HG02763 (cell line): ENCODE data around the gene SLC2A4.
A peak's percentile ranks its signal among the peaks of the same experiment; 100 is the strongest.

Experiments
- ATAC-seq: cut with Tn5 transposase; IDR thresholded peaks from one replicate; pipeline ENCODE4 v1.9.1; 2021; ENCODE audit warnings: mild to moderate bottlenecking, moderate library complexity; ENCODE audit not compliant: unreplicated experiment

Gene SLC2A4

GRCh38 chr17:7263801-7264078 is 17.8 kb upstream of the SLC2A4 start:
- no peak for ATAC-seq

- no peak for ATAC-seq
Measured at GRCh38 chr17:7266784-7267183, 14.7 kb upstream of the SLC2A4 start.

- no peak for ATAC-seq
Measured at GRCh38 chr17:7279448-7279847, 2.1 kb upstream of the SLC2A4 start.

DNA sequence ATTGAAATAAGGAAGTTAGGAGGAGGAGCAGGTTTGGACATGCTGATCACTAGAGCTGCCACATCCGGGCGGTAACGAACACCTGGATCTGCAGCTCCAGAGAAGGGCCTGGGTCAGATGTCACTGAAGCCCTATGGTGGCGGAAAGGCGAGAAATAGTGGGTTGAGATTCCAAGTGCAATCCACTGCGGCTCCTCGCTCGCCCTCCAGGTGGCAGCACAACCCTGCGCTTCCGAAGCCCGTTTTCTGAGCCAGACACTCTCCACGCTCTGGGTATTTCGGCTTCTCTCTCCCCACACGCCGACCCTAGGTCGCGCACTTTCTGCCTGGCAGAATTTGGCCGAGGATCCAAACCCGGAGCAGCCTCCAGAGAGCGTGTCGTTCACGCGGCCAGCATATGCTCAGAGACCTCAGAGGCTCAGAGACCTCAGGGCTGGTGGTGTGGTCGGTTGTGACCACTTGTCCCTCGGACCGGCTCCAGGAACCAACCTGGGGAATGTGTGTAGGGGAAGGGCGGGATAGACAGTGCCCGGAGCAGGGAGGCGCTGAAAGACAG is 922 bp upstream of the SLC2A4 start:
- ATAC-seq = peak; percentile 72

DNA sequence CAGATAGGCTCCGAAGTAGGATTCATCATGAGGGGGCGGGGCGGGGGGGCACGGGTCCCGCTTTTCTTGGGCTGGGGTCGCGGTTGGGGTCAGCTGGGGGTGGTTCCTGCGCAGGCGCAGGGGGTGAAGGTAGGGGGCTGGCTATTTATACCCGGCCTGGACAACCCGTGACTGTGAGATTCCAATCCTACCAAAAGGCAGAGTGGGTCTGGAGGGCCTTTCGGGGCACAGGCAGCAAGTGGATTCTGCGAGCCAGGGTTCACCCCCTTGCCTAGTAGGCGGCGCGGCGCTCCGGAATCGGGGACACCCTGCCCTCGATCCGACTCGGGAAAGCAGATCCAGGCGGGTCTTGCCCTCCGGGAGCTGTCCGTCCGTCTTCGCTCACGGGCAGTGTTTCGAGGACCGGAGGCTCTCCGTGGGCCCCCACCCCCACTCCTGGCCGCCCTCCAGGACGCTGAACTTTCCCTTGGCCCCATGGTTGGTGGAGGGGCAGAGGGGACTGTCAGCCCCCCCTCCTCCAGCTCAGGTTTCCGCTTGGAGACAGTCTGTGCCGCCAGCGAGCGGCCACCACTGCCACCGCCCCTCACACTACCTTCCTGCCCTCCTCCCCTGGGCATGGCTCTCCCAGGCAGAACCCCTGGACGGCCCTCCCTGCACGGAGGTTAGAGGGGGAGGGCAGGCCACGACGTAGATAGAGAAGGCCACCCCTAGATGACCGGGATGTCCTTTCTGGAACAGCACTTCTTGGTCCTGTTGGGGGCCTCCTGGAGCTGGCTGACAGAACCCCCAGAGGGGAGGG is 634 bp downstream of the SLC2A4 start:
- no peak for ATAC-seq

GRCh38 chr17:7282752-7283321 is 1.3 kb downstream of the SLC2A4 start:
- ATAC-seq = no peak

- no peak for ATAC-seq
Measured at GRCh38 chr17:7283471-7284216, 2.1 kb downstream of the SLC2A4 start.

- no peak for ATAC-seq
Measured at GRCh38 chr17:7284911-7285310, 3.4 kb downstream of the SLC2A4 start.

- no peak for ATAC-seq
Measured at GRCh38 chr17:7285679-7286078, 4.2 kb downstream of the SLC2A4 start.

GRCh38 chr17:7289256-7290032 is 7.9 kb downstream of the SLC2A4 start:
- ATAC-seq = no peak

DNA sequence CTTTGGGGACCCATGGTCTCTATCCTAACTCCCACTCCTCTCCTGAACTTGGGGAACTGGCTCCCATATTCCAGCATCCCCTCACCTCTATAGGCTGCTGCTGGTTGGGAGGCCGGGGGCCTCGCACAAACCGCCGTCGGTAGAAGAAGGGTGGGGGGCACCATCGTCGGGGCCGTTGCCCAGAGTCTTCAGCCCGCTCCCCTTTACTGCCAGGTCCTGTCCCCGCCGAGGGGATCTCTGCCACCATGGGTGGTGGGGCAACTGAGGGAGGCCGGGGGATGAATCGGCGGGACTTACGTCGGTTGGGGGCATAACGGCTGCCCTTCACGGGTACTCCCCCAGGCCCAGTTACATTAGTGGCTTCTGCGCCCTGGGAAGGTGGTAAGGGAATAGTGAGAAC is 8.6 kb downstream of the SLC2A4 start:
- ATAC-seq = no peak

GRCh38 chr17:7290685-7291084 is 9.2 kb downstream of the SLC2A4 start:
- ATAC-seq = no peak

GRCh38 chr17:7292194-7292593 is 10.7 kb downstream of the SLC2A4 start:
- ATAC-seq = no peak

DNA sequence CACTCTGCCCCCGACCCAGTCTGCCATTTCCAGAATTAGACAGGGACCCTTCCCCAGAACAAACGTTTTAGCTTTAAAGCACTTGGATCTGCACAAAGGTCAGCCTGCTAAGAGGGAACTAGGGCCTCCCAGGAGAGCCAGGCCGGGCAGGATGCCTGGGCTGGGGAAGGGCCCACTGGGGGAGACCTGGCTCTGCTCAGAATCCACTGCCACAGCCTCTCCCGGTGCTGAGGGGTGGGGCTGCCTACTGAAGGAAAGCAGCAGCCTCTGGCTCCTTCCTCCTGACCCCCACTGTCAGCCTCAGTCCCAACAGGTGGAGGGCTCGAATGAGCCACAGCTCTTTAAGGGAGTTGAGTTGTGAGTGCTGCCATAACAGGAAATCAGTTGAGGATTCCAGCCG is 11.2 kb downstream of the SLC2A4 start:
- no peak for ATAC-seq

DNA sequence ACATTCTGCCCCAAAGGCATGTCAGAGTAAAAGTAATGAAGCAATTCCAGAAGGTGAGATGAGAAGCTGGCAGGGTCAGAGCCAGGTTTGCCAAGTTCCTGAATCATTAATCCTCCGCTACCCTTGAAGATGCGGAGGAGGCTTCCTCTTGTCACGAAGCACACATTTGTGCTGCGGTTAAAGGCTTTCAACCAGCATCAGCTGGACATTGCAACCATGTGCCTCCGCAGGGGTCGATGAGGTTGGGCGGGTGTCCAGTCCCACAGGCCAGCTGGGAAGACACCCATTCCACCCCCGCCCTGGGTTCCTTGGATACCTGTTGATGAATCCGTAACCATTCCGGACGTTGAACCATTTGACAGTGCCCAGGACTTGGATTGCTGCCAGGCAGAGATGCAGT is 11.6 kb downstream of the SLC2A4 start:
- no peak for ATAC-seq

- no peak for ATAC-seq
Measured at GRCh38 chr17:7293816-7294613, 12.5 kb downstream of the SLC2A4 start.

GRCh38 chr17:7294614-7295153 is 13.2 kb downstream of the SLC2A4 start, which contains the start of gene YBX2:
Gene YBX2 (minus strand): TSS chr17:7294639. CDS start chr17:7294500, 139 bp downstream.
- ATAC-seq = peak; percentile 49

GRCh38 chr17:7295230-7296180 is 14.0 kb downstream of the SLC2A4 start:
- ATAC-seq = no peak
